Mononuclear cell (primary cell): ENCODE measurements around the gene BRD1. TPM values are rescaled to one million over a fixed set of nuclear protein-coding genes. Genes with fewer than 3 reads are reported as not detected.

Experiments
- H3K27me3 ChIP-seq: 2 replicates; pipeline ENCODE4 v1.6.0; 2011; ENCODE audit warnings: low read length, control low read depth; ENCODE audit not compliant: insufficient read depth
- H3K4me1 ChIP-seq: 2 replicates; pipeline ENCODE4 v1.5.1; 2011; ENCODE audit warnings: mild to moderate bottlenecking, low read length, control low read depth; ENCODE audit not compliant: insufficient read depth
- H3K4me3 ChIP-seq: 2 replicates; pipeline ENCODE4 v1.5.1; 2011; ENCODE audit warnings: mild to moderate bottlenecking, low read length, moderate library complexity
- H3K9me3 ChIP-seq: 2 replicates; pipeline ENCODE4 v1.5.1; 2011; ENCODE audit warnings: low read depth, mild to moderate bottlenecking, control low read depth, low read length
- total RNA-seq: library from RNA; depleted of rRNA; stranded (reverse); fragments of >200 nt; gene quantifications from one replicate; pipeline ENCODE4 v1.2.3, GENCODE V29; 2012

BRD1 gene
- total RNA-seq, 1 donor = 85.1 TPM

DNA sequence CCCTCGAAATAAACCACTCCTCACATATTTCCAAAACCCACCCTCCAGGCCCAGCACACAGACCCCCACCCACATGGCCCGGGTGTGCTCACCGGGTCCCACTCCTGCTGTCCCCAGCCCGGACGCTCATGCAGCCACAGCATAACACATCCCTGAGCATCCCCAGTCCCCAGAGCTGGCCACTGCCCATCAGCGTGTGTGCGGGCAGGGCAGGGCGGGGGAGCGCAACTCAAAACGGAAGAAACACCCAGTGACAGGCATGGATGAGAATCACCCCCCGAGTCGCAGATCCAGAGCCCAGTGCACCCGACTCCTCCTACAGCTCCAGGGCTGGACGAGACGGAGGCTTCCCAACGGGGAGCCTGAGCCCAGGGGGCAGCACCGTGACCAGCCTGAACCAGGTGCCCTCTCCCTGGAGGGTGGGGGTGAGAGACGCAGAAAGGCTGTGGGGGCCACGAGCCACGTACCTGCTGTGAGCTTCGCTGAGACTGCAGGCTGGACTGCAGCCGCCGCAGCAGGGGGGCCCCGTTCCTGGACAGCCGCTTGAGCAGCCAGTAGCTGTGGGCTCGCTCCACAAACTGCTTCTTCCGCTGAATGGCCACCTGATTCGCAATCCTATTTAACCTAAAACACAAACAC, 23.8 kb downstream of the BRD1 start:
- Histone ChIP-seq H3K9me3 (no peaks in the 10 kb centered on the region), H3K4me3 (no peak overlapping the region), H3K4me1 (peaks cover 16% of the 10 kb centered on the region), H3K27me3 (no peaks in the 10 kb centered on the region)

DNA sequence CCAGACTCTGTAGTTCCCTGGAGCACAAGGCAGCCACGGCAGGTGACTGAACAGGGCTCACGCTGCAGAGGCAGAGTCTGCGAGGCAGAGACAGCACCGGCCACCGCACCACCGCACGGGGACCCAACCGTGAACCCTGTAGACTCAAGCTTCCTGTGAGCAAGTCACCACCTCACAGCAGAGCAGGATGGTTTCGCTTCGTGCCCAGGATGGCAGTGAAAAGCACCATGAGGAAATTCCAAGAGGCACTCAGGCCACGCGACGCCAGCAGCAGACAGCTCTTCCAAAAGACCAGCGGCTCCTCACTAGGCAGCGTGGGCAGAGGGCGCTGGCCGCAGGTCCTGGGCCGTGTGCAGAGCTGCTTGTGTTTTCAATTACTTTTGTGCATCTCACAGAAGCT, 24.5 kb downstream of the BRD1 start:
- Histone ChIP-seq H3K9me3 (no peaks in the 10 kb centered on the region), H3K4me1 (peaks cover 9% of the 10 kb centered on the region), H3K27me3 (no peaks in the 10 kb centered on the region), H3K4me3 (no peak overlapping the region)

DNA sequence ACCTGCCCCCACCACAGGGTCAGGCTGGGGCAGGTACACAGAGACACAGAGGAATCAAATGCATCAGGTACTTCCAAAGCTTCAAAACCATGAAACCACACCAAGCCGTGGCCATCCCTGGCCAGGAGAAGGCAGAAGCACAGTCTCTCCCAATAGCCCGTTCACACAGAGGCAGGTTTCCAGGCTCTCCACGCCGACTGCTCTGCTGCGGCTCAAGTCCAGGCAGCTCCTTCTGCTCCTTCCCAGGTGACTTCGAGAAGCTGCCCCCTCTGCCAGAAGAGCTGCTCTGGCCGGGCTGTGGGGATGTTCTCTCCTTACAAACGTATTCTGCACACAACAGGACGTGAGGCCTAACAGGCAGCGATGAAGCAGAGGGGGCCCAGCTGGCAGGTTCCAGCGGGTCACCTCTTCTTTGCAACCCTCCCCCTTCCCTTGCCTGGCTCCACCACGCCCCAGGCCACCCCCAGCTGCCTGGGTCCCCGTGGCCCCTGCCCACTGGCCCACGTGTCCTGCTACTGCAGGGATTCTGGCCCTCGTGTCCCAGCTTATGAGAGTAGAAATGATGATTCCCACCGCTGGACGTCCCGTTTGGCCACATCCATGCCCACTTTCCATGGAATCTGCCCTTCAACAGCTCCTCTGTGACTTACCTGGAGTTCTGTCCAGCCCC, 26.1 kb downstream of the BRD1 start:
- H3K27me3 ChIP-seq = no peaks in the 10 kb centered on the region
- H3K4me3 ChIP-seq = no peak overlapping the region
- no peaks in the 10 kb centered on the region for H3K9me3 ChIP-seq
- H3K4me1 ChIP-seq = no peaks in the 10 kb centered on the region

DNA sequence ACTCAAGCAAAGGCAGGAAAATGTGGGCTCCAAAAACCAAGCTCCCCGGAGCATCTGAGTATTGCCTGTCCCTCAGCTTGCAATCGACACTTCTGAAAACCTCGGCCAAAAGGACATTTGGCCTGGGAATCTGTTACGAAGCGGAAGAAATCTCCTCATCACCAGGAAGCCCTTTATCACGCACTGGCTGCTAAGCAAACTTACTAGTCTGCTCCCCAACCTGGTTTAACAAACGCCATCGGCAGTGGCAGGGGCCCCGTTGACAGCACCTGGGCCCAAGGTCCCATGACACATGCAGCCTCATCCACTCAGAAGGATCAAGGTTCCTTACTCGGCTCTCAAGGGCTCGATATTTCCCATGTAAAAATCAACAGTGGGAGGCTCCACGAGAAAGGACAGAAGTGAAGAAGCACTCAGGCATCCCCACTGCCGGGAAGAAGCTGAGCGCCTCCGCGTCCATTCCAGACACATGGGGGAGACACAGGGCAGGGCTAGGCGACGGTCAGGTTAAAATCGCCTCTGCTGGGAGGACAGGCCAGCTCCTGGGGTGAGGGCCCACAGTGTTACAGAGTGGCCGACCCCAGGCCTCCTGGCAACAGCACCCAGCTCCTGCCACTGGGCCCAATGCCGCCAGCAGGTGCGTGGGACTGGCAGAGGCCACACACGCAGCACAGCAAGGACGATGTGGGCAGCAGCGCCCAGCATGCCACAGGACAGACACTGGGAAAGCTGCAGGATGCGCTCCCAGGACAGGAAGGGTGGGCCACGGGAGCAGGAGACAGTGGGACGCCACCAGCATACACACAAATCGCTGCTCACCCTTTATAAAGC, 27.1 kb downstream of the BRD1 start:
- H3K27me3 ChIP-seq = no peaks in the 10 kb centered on the region
- no peaks in the 10 kb centered on the region for H3K9me3 ChIP-seq
- H3K4me1 ChIP-seq = no peaks in the 10 kb centered on the region
- H3K4me3 ChIP-seq = no peak overlapping the region

DNA sequence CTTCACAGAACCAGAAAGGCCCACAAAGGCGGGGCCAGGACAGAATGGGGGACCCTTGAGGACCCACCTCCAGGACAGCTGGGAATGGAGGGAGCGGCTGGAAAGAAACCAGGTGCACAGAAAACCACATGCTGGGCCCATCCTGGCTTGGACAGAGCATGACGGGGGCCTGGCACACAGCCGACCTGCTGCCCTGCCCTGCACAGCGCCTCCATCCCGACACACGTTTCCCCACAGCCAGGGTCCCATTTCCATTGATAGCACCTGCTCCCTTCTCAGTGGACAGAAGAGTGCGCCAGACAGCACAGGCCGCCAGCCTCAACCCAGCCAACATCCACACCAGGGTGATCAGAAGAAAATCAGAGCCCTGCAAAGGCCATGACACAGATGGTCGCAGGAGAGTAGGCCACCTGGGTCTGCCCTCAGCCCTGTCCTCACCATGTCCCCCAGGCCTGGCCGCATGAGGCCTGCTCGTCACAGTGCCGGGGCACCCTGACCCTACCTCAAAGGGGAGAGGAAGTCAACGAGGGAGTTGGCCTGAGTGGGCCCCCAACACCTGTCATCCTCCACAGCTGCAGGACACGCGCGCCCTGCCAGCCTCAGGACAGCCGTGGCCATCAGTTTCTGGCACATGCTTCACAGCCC, 28.1 kb downstream of the BRD1 start:
- Histone ChIP-seq H3K27me3 (no peaks in the 10 kb centered on the region), H3K4me1 (no peaks in the 10 kb centered on the region), H3K9me3 (no peaks in the 10 kb centered on the region), H3K4me3 (no peak overlapping the region)

DNA sequence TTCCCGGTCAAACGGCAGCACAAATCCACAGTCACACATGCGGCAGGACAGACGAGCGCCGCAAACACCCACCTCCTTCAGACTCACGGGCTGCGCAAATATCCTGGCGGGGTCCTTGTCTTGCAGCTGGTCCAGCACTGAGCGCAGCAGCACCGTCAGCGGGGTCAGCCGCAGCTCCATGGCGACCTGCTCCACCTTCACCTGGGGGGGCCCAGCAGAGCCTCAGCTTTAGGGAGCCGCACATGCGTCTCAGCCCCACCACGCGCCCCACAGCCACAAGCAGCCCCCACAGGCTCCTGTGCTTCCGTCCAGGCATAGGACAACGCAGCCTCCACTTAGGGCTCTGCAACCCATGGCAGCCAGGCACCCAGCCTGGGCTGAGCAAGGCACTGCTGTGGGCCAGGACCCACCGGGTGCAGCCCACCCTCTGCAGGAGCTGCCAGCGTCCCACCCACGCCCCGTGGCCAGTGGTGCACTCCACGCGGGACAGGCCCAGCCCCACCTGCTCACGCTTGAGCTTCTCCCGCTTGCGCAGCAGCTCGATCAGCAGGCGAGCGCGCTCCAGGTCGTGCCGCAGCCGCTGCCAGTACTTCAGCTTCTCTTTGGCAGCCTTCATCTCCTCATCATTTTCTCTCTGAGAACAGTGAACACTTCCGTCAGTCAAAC, 29.1 kb downstream of the BRD1 start:
- no peaks in the 10 kb centered on the region for H3K9me3 ChIP-seq
- H3K4me1 ChIP-seq = no peaks in the 10 kb centered on the region
- H3K27me3 ChIP-seq = no peaks in the 10 kb centered on the region
- no peak overlapping the region for H3K4me3 ChIP-seq

DNA sequence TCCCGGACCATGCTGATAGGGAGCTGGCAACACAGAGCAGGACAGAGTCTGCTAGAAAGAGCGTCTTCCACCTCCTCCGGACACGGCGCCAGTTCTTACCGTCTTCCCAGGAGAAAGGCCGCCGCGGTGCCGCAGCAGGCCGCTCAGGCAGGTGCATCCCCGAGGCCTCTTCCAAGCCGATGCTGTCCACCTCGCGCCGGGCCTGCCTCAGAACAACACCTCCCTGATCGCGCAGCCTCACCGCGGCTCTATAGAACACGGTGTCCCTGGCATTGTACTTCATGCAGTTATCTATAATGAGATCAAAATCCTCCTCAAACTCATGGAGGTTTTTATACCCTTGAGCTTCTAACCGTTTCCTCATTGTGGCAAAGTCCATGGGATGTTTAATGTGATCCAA, 30.0 kb downstream of the BRD1 start:
- H3K27me3 ChIP-seq = no peaks in the 10 kb centered on the region
- H3K9me3 ChIP-seq = no peaks in the 10 kb centered on the region
- H3K4me3 ChIP-seq = no peak overlapping the region
- no peaks in the 10 kb centered on the region for H3K4me1 ChIP-seq

DNA sequence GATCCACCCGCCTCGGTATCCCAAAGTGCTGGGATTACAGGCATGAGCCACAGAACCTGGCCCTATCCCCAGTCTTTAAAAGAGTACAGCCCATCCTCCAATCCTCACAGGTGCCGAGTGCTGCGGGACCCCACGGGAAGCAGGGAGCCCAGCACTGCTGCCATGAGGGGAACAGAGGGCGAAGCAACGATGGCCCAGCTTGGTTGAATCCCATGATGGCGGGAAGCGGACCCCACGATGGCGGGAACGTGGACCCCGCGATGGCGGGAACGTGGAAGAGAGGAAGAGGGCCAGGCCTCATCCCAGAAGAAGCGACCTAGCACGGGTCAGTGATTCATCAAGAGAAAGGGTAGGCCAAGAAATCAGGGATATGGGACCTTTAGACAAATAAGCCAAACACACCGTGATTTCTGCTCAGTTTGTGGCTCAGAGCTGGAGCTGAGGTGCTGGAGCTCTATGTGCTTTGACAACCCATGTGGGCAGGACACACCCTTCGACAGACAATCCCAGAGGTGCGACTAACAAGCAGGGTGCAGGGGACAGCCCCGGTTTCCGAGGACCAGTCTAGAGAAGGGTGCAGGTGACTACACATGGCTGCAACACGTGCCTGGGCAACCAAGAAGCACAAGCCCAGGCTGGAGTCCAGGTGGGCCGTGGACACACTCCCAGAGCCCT, 30.9 kb downstream of the BRD1 start:
- no peak overlapping the region for H3K4me3 ChIP-seq
- no peaks in the 10 kb centered on the region for H3K9me3 ChIP-seq
- no peaks in the 10 kb centered on the region for H3K4me1 ChIP-seq
- H3K27me3 ChIP-seq = no peaks in the 10 kb centered on the region

DNA sequence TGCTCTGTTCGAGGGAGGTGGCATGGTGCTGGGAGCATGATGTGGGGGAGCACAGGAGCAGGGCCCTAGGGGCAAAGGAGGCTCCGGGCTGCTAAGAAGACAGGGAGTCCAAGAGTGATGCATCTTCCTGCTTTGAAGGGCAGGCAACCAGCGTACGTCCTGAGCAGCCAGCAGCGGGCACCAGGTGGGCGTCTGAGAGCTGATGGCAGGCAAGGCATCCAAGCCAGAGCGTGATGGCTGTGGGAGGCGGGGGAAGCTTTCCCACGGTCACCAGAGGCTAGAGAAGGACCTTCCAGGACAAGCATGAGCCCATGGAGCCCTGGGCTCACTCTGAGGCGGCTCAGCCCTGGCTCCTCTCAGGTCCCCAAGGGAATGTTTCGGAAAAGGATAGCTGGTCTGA, 32.2 kb downstream of the BRD1 start:
- peaks cover 2% of the 10 kb centered on the region for H3K4me1 ChIP-seq
- no peaks in the 10 kb centered on the region for H3K9me3 ChIP-seq
- H3K4me3 ChIP-seq = no peak overlapping the region
- H3K27me3 ChIP-seq = no peaks in the 10 kb centered on the region

DNA sequence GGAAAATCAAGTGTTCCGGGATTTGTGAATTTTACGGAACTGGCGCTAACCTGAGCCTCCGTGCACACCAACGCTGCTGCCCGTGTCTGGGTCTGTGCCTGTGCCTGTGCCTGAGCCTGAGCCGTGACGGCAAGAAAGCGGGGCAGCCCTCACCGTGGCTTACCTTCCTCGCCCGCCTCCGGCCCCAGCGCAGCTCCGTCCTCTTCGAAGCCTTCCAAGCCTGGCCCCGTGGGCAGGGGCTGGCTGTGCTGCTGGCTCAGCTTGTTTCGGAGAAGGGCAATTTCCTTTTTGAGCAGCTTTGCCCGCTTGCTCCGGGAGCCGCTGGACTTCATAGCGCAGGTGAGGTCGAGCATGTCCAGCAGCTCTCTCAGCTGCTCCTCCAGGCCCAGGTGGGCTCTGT, 33.8 kb downstream of the BRD1 start:
- Histone ChIP-seq H3K4me3 (no peak overlapping the region), H3K9me3 (no peaks in the 10 kb centered on the region), H3K4me1 (peaks cover 19% of the 10 kb centered on the region), H3K27me3 (no peaks in the 10 kb centered on the region)

DNA sequence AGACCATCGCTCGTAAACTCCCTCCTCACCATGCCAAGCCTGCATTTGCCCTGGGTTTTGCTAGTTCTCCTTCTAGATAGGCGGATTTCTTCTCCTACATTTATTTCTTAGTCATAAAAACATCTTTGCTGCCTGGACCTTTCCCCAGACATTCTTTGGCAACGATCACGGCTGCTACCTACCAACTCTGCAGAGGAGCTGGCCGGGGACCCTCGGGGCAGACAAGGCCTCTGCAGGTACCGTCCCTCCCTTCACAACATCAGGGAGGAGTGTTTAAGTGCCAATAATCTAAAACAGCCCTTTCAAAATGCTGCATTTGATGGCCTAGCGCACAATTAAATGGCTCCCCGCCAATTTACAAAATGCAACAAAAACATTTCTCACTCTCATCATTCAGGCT, 34.4 kb downstream of the BRD1 start:
- H3K9me3 ChIP-seq = no peaks in the 10 kb centered on the region
- H3K4me3 ChIP-seq = no peak overlapping the region
- H3K4me1 ChIP-seq = peaks cover 24% of the 10 kb centered on the region
- no peaks in the 10 kb centered on the region for H3K27me3 ChIP-seq

DNA sequence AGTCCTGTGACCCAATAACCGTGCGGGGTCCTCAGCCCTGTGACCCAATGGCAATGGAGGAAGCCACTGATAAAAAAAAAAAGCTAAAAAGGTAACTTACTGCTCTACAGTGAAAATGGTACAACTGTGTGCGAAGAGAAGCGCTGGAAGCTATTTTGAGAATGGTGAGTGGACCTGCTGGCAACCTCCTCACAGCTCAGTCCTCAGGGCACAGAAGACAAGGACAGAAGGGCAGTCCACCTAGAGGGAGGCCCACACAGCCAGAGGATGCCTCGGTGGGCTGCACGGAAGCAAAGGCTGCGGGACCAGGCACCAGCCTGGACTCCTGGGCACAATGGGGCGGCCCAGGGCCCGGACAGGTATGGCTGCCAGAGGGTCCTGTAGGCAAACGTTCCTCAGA, 35.6 kb downstream of the BRD1 start:
- H3K9me3 ChIP-seq = no peaks in the 10 kb centered on the region
- H3K4me1 ChIP-seq = peaks cover 29% of the 10 kb centered on the region
- no peak overlapping the region for H3K4me3 ChIP-seq
- H3K27me3 ChIP-seq = no peaks in the 10 kb centered on the region

DNA sequence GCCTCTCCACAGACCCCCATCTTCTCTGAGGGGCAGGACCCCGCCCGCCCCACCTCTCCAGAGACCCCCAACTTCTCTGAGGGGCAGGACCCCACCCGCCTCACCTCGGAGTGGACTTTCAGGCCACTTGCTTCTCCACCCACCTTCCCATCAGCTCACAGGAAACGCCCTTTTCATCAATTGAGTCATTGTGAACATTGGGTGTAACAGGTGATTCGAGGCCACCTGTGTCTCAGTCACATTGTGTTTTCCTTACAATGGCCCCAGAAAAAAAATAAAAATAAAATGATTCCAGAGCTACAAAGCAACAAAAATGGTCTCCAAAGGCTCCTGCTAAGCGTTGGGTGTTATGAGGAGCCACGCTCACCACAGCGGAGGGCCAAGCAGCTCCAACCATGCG, 36.0 kb downstream of the BRD1 start:
- Histone ChIP-seq H3K27me3 (no peaks in the 10 kb centered on the region), H3K4me3 (no peak overlapping the region), H3K4me1 (peaks cover 29% of the 10 kb centered on the region), H3K9me3 (no peaks in the 10 kb centered on the region)

DNA sequence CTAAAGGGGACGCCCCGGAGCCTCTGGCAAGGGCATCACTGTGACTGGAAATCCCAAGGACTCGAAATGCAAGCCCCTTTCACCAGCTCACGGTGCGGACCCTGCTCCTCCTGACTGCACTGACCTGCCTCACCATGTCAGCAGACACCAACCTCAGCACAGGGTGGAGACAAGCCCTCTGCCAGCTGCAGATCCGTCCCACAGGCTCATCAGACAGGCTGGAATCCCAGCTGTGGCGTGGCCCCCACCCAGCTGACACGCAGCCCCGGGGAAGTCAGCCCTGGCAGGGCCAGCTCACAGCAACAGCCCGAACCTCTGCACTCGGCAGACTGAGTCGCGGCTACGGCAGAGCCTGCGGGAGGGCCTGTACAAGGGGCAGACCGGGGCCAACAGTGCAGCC, 36.8 kb downstream of the BRD1 start:
- Histone ChIP-seq H3K9me3 (no peaks in the 10 kb centered on the region), H3K4me1 (peaks cover 29% of the 10 kb centered on the region), H3K27me3 (no peaks in the 10 kb centered on the region), H3K4me3 (no peak overlapping the region)
